Measurements from ENCODE around the gene SLC23A2.

SLC23A2 gene

DNA sequence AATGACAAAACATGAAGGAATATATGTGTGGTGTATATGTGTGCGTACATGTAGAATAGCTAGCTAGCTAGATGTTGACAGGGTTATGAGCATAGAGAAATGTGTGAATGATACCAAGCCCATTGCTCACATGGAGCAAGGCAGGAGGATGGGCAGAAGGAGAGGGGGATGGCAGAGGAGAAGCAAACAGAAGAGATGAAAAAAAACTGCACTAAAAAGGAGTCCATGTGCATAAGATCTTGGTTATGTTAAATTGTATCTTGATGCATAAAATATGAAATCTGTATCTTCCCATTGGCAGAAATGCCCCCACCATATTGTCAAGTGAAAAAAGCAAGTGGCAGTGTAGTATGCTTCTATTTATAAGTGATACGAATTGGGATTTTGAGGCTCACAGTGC is 154.5 kb downstream of the SLC23A2 start:
- DNase-seq (ENCODE audit: low read depth) = no peak
- TF ChIP-seq, protein P1, sequence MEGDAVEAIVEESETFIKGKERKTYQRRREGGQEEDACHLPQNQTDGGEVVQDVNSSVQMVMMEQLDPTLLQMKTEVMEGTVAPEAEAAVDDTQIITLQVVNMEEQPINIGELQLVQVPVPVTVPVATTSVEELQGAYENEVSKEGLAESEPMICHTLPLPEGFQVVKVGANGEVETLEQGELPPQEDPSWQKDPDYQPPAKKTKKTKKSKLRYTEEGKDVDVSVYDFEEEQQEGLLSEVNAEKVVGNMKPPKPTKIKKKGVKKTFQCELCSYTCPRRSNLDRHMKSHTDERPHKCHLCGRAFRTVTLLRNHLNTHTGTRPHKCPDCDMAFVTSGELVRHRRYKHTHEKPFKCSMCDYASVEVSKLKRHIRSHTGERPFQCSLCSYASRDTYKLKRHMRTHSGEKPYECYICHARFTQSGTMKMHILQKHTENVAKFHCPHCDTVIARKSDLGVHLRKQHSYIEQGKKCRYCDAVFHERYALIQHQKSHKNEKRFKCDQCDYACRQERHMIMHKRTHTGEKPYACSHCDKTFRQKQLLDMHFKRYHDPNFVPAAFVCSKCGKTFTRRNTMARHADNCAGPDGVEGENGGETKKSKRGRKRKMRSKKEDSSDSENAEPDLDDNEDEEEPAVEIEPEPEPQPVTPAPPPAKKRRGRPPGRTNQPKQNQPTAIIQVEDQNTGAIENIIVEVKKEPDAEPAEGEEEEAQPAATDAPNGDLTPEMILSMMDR (conservative IDR thresholded peaks at IDR 0.05; ENCODE audit: low read depth, low read length) = no peak
- H3K4me3 ChIP-seq (ENCODE audit: low read length) = no peak overlapping the region

DNA sequence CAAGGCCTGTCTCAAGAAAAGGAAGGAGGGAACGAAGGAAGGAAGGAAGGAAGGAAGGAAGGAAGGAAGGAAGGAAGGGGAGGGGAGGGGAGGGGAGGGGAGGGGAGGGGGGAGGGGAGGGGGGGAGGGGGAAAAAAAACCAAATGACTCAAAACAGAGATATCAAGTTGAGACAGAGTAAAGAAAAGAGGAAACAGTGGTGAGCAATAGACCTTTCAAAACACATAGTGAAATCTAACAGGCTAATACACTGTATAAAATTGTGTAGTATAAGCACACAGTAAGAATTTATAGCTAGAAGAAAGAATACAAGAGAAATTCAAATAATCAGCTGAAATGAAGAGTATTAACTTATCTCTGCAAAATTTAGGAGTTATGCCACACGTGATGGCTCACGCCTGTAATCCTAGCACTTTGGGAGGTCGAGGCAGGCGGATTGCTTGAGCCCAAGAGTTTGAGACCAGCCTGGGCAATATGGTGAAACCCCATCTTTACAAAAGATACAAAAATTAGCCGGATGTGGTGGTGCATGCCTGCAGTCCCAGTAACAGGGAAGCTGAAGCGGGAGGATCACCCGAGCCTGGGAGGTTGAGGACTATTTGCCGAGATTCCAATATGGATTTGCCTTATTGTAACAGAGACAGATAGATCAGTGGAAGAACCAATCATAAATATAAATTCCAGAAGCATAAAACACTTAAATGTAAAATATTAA is 156.4 kb downstream of the SLC23A2 start:
- no peak for DNase-seq (ENCODE audit: low read depth)
- TF ChIP-seq, protein P1 (conservative IDR thresholded peaks at IDR 0.05; ENCODE audit: low read depth, low read length) = no peak
- H3K4me3 ChIP-seq (ENCODE audit: low read length) = no peak overlapping the region

- TF ChIP-seq, protein P1 (conservative IDR thresholded peaks at IDR 0.05; ENCODE audit: low read depth, low read length) = no peak
- no peak for DNase-seq (ENCODE audit: low read depth)
- no peak overlapping the region for H3K4me3 ChIP-seq (ENCODE audit: low read length)
Observed at GRCh38 chr20:4844325-4844724, 157.0 kb downstream of the SLC23A2 start.

DNA sequence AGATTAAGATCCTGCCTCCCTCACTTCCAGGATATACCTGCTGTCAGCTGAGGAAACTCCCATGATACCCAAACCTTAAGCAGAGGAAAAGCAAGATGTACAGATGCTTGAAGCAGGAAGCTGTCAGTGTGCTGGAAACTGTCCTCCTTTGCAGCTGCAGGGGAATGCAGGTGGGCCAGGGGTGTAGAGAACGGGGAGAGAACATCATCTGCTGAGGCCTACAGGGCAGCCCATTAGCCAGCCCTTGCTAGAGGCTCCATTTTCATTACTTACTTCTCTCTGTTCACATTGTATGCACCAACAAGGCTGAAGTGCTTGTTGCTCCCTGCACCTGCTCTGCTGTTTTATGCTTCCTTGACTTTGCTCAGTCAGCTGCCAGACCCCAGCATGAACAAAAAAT is 160.5 kb downstream of the SLC23A2 start:
- no peak for DNase-seq (ENCODE audit: low read depth)
- no peak overlapping the region for H3K4me3 ChIP-seq (ENCODE audit: low read length)
- TF ChIP-seq, protein P1 (conservative IDR thresholded peaks at IDR 0.05; ENCODE audit: low read depth, low read length) = no peak

DNA sequence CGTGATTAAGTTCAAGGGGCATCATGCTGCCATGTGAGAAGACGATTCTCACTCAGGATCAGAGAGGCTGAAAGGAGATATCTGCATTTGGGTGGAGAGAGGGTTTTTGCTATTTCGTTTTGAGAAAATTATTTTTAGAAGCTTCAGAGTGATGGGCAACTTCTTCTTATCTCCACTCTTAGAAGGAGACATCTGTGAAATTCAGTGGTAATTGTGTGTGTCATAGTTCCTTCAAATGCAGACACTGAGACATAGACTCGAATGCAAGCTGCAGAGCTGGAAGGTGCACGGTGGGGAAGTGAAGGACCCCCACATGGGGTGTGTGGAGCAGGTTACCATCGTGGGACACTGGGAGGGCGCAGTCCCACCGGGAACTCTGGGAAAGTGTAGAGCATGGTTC is 162.8 kb downstream of the SLC23A2 start:
- no peak for DNase-seq (ENCODE audit: low read depth)
- TF ChIP-seq, protein P1 (conservative IDR thresholded peaks at IDR 0.05; ENCODE audit: low read depth, low read length) = no peak
- H3K4me3 ChIP-seq (ENCODE audit: low read length) = no peak overlapping the region

DNA sequence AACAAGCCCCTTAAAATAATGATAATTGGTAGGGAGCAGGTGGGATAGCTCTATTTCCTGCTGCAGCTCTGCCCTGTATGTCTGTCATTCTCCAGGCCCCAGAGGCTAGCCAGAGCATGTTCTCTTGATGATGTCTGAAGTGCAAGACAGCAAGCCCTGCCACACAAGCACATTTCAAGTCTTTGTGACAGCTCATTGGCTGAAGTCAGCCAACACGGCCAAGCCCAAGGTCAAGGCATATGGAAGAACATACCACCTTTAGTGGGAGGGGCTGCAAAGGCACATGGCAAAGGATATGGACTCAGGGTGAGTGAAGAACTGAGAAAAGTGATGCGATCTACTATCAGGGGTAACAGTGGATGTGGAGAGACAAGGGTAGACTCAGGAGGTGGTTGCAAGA is 163.6 kb downstream of the SLC23A2 start:
- no peak for DNase-seq (ENCODE audit: low read depth)
- TF ChIP-seq, protein P1 (conservative IDR thresholded peaks at IDR 0.05; ENCODE audit: low read depth, low read length) = no peak
- H3K4me3 ChIP-seq (ENCODE audit: low read length) = no peak overlapping the region

DNA sequence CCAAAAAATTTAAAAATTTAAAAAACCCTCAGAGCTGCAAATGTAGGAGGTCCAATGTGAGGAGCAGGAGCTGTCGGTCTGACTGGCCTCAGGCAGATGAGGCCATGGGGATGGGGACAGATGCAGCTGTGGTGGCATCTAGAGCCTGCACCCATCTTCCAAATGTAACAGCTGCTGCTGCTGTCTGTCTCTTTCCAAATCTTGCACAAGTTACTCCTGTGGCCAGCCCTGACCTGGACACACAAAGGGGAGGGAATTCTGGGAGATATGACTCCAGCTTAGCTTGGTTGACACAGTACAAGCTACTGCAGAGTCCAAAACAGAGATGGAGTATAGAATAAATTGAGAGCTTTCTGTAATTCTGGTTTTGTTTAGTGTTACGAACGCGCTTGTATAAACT is 164.4 kb downstream of the SLC23A2 start:
- TF ChIP-seq, protein P1 (conservative IDR thresholded peaks at IDR 0.05; ENCODE audit: low read depth, low read length) = no peak
- no peak overlapping the region for H3K4me3 ChIP-seq (ENCODE audit: low read length)
- no peak for DNase-seq (ENCODE audit: low read depth)
